B cell (primary cell): ENCODE data around the gene FLT1.

Experiments used
- EZH2 ChIP-seq: IDR thresholded peaks from 2 replicates; pipeline ENCODE4 v1.6.1; 2012; ENCODE audit warnings: borderline replicate concordance, low read depth, mild to moderate bottlenecking, moderate library complexity, low read length; ENCODE audit not compliant: insufficient read depth, poor library complexity, severe bottlenecking
- TF ChIP-seq, protein P1 (sequence below): fragments of 200-600 bp; IDR thresholded peaks from one replicate; pipeline ENCODE4 v1.8.0; 2022; ENCODE audit warnings: antibody characterized with exemption, mild to moderate bottlenecking

DNA sequence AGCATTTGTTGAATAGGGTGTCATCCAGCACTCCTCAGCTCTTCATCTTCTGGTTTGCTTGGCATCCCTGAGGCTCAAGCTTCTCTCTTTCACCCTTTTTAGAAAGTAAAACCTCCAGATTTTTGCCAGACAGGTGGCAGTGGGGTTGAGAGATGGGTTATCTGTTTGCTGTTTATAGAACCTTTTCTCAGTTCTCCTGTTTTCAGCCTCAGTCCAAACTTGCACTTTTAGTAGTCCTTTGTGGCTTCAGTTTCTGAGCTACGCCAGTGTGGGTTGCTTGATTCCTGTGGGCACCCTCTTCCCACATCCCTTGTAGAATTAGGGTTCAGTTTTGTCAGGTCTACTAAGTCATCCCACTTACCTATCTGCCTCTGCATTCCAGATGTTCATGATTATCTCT lies 208.7 kb downstream of the FLT1 start:
- TF ChIP-seq, protein P1, sequence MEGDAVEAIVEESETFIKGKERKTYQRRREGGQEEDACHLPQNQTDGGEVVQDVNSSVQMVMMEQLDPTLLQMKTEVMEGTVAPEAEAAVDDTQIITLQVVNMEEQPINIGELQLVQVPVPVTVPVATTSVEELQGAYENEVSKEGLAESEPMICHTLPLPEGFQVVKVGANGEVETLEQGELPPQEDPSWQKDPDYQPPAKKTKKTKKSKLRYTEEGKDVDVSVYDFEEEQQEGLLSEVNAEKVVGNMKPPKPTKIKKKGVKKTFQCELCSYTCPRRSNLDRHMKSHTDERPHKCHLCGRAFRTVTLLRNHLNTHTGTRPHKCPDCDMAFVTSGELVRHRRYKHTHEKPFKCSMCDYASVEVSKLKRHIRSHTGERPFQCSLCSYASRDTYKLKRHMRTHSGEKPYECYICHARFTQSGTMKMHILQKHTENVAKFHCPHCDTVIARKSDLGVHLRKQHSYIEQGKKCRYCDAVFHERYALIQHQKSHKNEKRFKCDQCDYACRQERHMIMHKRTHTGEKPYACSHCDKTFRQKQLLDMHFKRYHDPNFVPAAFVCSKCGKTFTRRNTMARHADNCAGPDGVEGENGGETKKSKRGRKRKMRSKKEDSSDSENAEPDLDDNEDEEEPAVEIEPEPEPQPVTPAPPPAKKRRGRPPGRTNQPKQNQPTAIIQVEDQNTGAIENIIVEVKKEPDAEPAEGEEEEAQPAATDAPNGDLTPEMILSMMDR, result no peak
- no peak for TF ChIP-seq EZH2
